Astrocyte of the spinal cord (primary cell): ENCODE results near the gene TRIO.

Source experiments
- DNase-seq: peaks from one replicate; pipeline ENCODE4 v3.0.0; 2011; ENCODE audit warnings: low read depth, low spot score
- H3K4me3 ChIP-seq: 2 replicates; pipeline ENCODE4 v1.5.1; 2011; ENCODE audit warnings: low read depth, mild to moderate bottlenecking, low read length, moderate library complexity
- in situ Hi-C: cut with HindIII; loops from 2 replicates; pipeline ENCODE4 v1.10.0; 2017; ENCODE audit warnings: low sequenced_read_pairs
- TF ChIP-seq, protein P1 (sequence below): IDR thresholded peaks from 2 replicates; pipeline ENCODE4 v1.5.1; 2012; ENCODE audit warnings: low read depth, mild to moderate bottlenecking, low read length, inconsistent platforms

Gene TRIO

DNA sequence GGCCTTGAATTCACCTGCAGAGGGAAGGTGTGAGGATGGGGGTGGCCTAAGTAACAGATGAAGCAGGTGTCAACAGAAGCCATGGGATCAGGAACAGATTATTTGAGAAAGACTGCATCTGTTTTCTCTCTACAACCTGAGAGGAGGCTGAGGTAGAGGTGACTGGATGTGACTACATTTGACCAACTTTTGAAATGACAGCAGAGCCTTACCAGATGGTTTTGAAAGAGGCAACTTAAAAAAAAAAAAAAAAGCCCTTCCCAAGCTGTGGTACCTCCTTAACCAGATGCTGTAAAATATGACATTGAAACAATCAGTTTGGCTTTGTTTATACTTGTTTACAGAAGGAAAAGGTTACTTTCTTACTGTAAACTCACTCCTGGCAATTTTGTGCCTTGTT lies 108.6 kb downstream of the TRIO start:
- TF ChIP-seq, protein P1, sequence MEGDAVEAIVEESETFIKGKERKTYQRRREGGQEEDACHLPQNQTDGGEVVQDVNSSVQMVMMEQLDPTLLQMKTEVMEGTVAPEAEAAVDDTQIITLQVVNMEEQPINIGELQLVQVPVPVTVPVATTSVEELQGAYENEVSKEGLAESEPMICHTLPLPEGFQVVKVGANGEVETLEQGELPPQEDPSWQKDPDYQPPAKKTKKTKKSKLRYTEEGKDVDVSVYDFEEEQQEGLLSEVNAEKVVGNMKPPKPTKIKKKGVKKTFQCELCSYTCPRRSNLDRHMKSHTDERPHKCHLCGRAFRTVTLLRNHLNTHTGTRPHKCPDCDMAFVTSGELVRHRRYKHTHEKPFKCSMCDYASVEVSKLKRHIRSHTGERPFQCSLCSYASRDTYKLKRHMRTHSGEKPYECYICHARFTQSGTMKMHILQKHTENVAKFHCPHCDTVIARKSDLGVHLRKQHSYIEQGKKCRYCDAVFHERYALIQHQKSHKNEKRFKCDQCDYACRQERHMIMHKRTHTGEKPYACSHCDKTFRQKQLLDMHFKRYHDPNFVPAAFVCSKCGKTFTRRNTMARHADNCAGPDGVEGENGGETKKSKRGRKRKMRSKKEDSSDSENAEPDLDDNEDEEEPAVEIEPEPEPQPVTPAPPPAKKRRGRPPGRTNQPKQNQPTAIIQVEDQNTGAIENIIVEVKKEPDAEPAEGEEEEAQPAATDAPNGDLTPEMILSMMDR: no peak
- no peak for DNase-seq
- in situ Hi-C loops: loop anchor here (25.0 kb wide), 1 partner anchor 264 kb away; no protein-coding TSS in a partner anchor
- H3K4me3 ChIP-seq: no peak overlapping the region

DNA sequence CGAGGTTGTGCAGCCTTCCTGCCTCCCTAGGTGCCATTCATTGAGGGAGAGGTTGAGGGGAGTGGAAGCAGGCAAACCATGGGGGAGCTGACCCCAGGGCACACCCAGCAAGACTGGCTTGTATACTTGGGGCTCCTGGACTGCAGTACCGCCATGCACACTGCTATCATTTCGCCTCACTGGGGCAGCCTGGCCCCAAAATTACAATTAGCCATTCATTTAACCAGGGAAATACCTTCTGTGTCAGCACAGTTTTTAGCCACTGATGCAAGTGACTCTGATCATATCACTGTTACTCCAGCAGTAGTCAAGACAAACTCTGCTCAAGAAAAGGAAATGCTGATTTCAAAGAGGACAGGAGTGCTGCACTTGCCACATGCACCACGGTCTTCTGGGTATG lies 109.7 kb downstream of the TRIO start:
- in situ Hi-C loops: loop anchor here (25.0 kb wide), 1 partner anchor 265 kb away; no protein-coding TSS in a partner anchor
- TF ChIP-seq, protein P1: no peak
- DNase-seq: no peak
- no peak overlapping the region for H3K4me3 ChIP-seq

DNA sequence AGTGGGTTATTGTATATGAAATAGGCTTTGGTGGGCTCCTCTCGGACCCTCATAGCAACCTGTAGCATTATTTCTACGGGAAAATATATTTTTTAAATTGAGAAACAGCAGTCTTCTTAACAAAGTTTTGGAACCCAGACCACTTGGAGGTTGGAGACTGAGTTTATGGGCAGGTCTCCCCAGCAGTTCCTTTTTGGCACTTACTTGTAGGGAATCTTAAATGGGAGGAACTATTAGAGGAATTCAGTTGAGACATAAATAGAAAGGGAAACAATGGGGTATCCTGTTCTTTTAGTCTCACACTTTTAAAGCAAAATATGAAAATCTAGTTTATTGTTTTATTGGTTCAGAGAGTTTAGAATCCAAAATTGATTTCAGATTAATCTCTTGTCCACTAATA lies 111.5 kb downstream of the TRIO start:
- no peak overlapping the region for H3K4me3 ChIP-seq
- in situ Hi-C loops: loop anchor here (25.0 kb wide), 1 partner anchor 267 kb away; no protein-coding TSS in a partner anchor
- DNase-seq: no peak
- TF ChIP-seq, protein P1: no peak

DNA sequence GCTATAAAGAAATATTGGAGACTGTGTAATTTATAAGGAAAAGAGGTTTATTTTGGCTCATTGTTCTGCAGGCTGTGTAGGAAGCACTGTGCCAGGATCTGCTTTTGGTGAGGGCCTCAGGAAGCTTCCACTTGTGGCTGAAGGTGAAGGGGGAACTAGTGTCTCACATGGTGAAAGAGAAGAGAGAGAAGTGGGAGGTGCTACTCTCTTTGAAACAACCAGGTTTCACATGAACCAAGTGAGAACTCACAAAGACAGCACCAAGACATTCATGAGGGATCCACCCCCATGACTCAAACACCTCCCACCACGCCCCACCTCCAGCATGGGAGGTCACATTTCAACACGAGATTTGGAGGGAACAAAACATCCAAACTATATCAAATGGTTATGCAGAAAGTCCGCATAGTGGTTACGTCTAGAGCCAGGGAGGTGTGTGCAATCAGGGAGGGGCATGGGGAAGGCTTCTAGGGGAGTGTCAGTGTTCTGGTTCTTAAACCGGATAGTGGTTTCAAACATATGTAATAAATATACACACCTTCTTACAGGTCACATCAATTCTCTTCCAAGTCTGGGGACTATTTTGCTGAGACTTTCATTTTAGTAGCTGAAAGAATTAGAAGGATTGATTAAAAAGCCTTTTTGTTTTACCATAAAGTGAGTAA lies 113.0 kb downstream of the TRIO start:
- in situ Hi-C loops: loop anchor here (25.0 kb wide), 1 partner anchor 269 kb away; no protein-coding TSS in a partner anchor
- TF ChIP-seq, protein P1: no peak

DNA sequence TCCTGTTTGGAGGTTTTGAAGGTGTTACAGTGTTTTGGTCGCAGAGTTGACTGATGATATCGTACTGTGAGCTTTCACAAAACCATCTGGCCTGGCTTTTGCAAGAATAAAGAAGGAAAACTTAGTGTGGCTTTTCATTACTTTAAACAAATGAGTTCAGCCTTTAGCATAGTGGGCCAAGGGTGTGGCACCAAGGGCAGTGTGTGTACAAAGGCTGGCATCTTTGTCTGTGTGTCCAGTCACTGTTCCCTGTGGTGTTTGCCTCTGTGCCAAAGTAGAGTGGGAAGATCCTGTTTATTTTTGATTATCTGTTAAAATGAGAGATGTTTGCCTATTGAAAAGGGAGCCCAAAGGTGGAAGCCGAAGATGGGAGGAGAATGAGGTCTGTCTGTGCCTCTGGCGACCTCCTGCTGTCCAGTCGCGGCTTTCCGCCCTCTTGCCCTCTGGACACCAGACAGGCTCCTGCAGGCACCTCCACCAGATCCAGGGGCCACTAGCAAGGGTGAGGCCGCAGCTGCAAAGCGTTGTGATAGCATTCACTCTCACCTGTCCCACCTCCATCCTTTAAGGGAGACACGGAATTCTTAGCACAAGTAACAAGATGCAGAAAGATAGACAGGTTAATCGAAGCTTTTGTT lies 113.7 kb downstream of the TRIO start:
- no peak for DNase-seq
- TF ChIP-seq, protein P1: no peak
- in situ Hi-C loops: loop anchor here (25.0 kb wide), 1 partner anchor 270 kb away; no protein-coding TSS in a partner anchor

More for the DNA sequence above, 113.0 kb downstream of the TRIO start:
- DNase-seq: no peak
- no peak overlapping the region for H3K4me3 ChIP-seq

DNA sequence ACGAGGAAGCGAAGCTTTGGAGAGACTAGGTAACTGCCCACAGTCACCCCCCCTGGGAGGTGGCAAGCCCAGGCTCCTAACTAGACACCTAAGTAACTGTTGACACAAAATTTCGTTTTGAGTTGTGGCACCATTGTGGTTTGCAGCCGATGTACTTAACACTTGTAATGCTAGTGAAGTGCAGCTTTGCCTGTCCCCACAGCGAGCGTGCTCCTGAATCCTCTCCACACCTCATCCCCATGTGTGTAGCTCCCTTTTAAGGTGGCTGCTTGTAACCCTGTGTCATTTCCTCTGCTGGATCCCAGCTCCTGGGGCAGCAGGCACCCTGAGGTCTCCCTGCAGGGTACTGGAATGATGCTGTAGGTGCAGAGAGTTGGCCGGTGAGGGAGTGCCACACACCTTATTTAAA lies 114.9 kb downstream of the TRIO start:
- TF ChIP-seq, protein P1: no peak
- H3K4me3 ChIP-seq: no peak overlapping the region
- no peak for DNase-seq
- in situ Hi-C loops: loop anchor here (25.0 kb wide), 1 partner anchor 271 kb away; no protein-coding TSS in a partner anchor

More for the DNA sequence above, 113.7 kb downstream of the TRIO start:
- H3K4me3 ChIP-seq: no peak overlapping the region
